ENCODE measurements around the gene FCHSD2. TPM values are rescaled to one million over a fixed set of nuclear protein-coding genes. Genes with fewer than 3 reads are reported as not detected.

Gene FCHSD2
- total and polyA plus RNA-seq, 2 of the 13 experiments (the other 11 are each of a cell fraction or from before 2014, with no cell fraction given), result 20.5 to 24.8 TPM

GRCh38 chr11:73177380-73177777 lies 35.3 kb upstream of the FCHSD2 start (continued):
- no peak for TF ChIP-seq HNRNPH1 (optimal IDR thresholded peaks at IDR 0.05; ENCODE audit: low read depth, low read length)
- no peak for TF ChIP-seq FOXO1 (CRISPR knock-in tag; IDR thresholded peaks at IDR 0.05)
- no peak for TF ChIP-seq NBN (conservative IDR thresholded peaks at IDR 0.05)
- no peak for TF ChIP-seq BCL6 (CRISPR knock-in tag; IDR thresholded peaks at IDR 0.05)
- no peak for TF ChIP-seq RFX1 (IDR thresholded peaks at IDR 0.05)
- TF ChIP-seq ATF7-NPFF (CRISPR knock-in tag; IDR thresholded peaks at IDR 0.05; ENCODE audit: low read depth), result peak; percentile 30
- TF ChIP-seq ZNF543 (CRISPR knock-in tag; IDR thresholded peaks at IDR 0.05), result 0 out of 2 replicates have a peak, but pooled peaks have one; percentile 53
- no peak for TF ChIP-seq AKNA (CRISPR knock-in tag; IDR thresholded peaks at IDR 0.05; ENCODE audit: borderline replicate concordance)
- TF ChIP-seq HOXD1 (CRISPR knock-in tag; IDR thresholded peaks at IDR 0.05), result peak; percentile 27; the same call in 1 of the 2 replicates
- no peak for TF ChIP-seq ZNF841 (CRISPR knock-in tag; IDR thresholded peaks at IDR 0.05; ENCODE audit: borderline replicate concordance)
- no peak for TF ChIP-seq ZNF496 (CRISPR knock-in tag; IDR thresholded peaks at IDR 0.05; ENCODE audit: insufficient replicate concordance)
- TF ChIP-seq ZSCAN5A (CRISPR knock-in tag; IDR thresholded peaks at IDR 0.05; ENCODE audit: borderline replicate concordance), result no peak
- no peak for TF ChIP-seq ZNF354B (CRISPR knock-in tag; IDR thresholded peaks at IDR 0.05)
- peak; percentile 46 for TF ChIP-seq PAXIP1 (CRISPR knock-in tag; conservative IDR thresholded peaks at IDR 0.05)
- TF ChIP-seq MED1 (CRISPR knock-in tag; IDR thresholded peaks at IDR 0.05), result peak; percentile 69
- TF ChIP-seq ISL2 (CRISPR knock-in tag; IDR thresholded peaks at IDR 0.05), result 0 out of 2 replicates have a peak, but pooled peaks have one; percentile 22
- no peak for TF ChIP-seq ZNF709 (CRISPR knock-in tag; IDR thresholded peaks at IDR 0.05)
- TF ChIP-seq, protein P1, sequence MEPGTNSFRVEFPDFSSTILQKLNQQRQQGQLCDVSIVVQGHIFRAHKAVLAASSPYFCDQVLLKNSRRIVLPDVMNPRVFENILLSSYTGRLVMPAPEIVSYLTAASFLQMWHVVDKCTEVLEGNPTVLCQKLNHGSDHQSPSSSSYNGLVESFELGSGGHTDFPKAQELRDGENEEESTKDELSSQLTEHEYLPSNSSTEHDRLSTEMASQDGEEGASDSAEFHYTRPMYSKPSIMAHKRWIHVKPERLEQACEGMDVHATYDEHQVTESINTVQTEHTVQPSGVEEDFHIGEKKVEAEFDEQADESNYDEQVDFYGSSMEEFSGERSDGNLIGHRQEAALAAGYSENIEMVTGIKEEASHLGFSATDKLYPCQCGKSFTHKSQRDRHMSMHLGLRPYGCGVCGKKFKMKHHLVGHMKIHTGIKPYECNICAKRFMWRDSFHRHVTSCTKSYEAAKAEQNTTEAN (CRISPR knock-in tag; conservative IDR thresholded peaks at IDR 0.05), result peak; percentile 61
